Suprapubic skin (tissue), 4 donors: ENCODE data around the gene CYP2S1. TPM values are rescaled to one million over a fixed set of nuclear protein-coding genes. Genes with fewer than 3 reads are reported as not detected.

ENCODE experiments used
- DNase-seq, 2 donors: peaks; one replicate each; pipeline ENCODE4 v3.0.0-alpha.2; 2019; ENCODE audit warnings: low spot score in 2 of 2
- H3K27ac ChIP-seq: fragments of 200-600 bp; sonication (generic); one replicate; pipeline ENCODE4 v1.5.1; 2019
- H3K27me3 ChIP-seq: fragments of 200-600 bp; sonication (generic); one replicate; pipeline ENCODE4 v1.5.1; 2019
- H3K36me3 ChIP-seq: fragments of 200-600 bp; sonication (generic); one replicate; pipeline ENCODE4 v1.5.1; 2019
- H3K4me1 ChIP-seq: fragments of 200-600 bp; sonication (generic); one replicate; pipeline ENCODE4 v1.5.1; 2019
- H3K4me3 ChIP-seq: fragments of 200-600 bp; sonication (generic); one replicate; pipeline ENCODE4 v1.5.1; 2019; ENCODE audit warnings: mild to moderate bottlenecking
- H3K9me3 ChIP-seq: fragments of 200-600 bp; sonication (generic); one replicate; pipeline ENCODE4 v1.5.1; 2019
- CTCF ChIP-seq, 2 donors: fragments of 200-600 bp in 1 of 2; fragments of 450-650 bp in 1 of 2; sonication (generic) in 1 of 2; IDR thresholded peaks; one replicate each; pipeline ENCODE4 v1.5.1; 2016 to 2019; ENCODE audit warnings: antibody characterized with exemption in 2 of 2, mild to moderate bottlenecking in 1 of 2, moderate library complexity in 1 of 2
- EP300 ChIP-seq: sonication (generic); formaldehyde crosslinking; IDR thresholded peaks from one replicate; pipeline ENCODE4 v1.6.1; 2017; ENCODE audit warnings: antibody characterized with exemption
- POLR2A ChIP-seq, 2 donors: fragments of 450-650 bp; IDR thresholded peaks; one replicate each; pipeline ENCODE4 v1.6.1; 2017; ENCODE audit warnings: antibody characterized with exemption in 2 of 2, mild to moderate bottlenecking in 2 of 2, moderate library complexity in 2 of 2
- POLR2AphosphoS5 ChIP-seq, 3 donors: sonication (generic); formaldehyde crosslinking; IDR thresholded peaks; one replicate each; pipeline ENCODE4 v1.6.1; 2017; ENCODE audit warnings: antibody characterized with exemption in 3 of 3
- WGBS: methylation state at CpG from one replicate; pipeline ENCODE4 v1.1.5; 2018; 5-methylcytosine and 5-hydroxymethylcytosine counted together
- total RNA-seq, 4 donors: library from RNA; depleted of rRNA; stranded (reverse); fragments of >200 nt; gene quantifications; one replicate each; pipeline ENCODE4 v1.1.0, GENCODE V29; 2016

CYP2S1 gene
- total RNA-seq, 4 donors from 2014 or later, result 1.8 to 6.5 (median 2.5) TPM

- no peak for TF ChIP-seq POLR2AphosphoS5 (IDR thresholded peaks at IDR 0.05)
- no peak for TF ChIP-seq CTCF (IDR thresholded peaks at IDR 0.05)
- TF ChIP-seq EP300, result no peak
- TF ChIP-seq POLR2A (IDR thresholded peaks at IDR 0.05), result no peak
- Histone ChIP-seq H3K27me3 (no peaks in the 10 kb centered on the region), H3K36me3 (peaks cover 71% of the 10 kb centered on the region), H3K4me3 (no peak overlapping the region), H3K27ac (no peak overlapping the region), H3K9me3 (no peaks in the 10 kb centered on the region), H3K4me1 (peaks cover 5% of the 10 kb centered on the region)
- WGBS, result 81% methylated on average over 9 of the region's 10 CpGs
- DNase-seq, result no peak
These were observed 45.2 kb downstream of the CYP2S1 start for GRCh38 chr19:41238244-41238643.

GRCh38 chr19:41239363-41239762, 46.3 kb downstream of the CYP2S1 start:
- Histone ChIP-seq H3K4me1 (peaks cover 5% of the 10 kb centered on the region), H3K4me3 (no peak overlapping the region), H3K27ac (no peak overlapping the region), H3K36me3 (peaks cover 75% of the 10 kb centered on the region), H3K27me3 (no peaks in the 10 kb centered on the region), H3K9me3 (no peaks in the 10 kb centered on the region)
- WGBS, result 43% methylated on average over 9 of the region's 9 CpGs
- TF ChIP-seq POLR2A (IDR thresholded peaks at IDR 0.05), result no peak
- no peak for TF ChIP-seq CTCF (IDR thresholded peaks at IDR 0.05)
- DNase-seq, result no peak

- TF ChIP-seq POLR2A (IDR thresholded peaks at IDR 0.05) (no peak), EP300 (no peak), POLR2AphosphoS5 (IDR thresholded peaks at IDR 0.05) (no peak), CTCF (IDR thresholded peaks at IDR 0.05) (no peak)
- no peak overlapping the region for H3K4me3 ChIP-seq
- H3K4me1 ChIP-seq, result peaks cover 5% of the 10 kb centered on the region
- 66% methylated on average over 2 of the region's 2 CpGs for WGBS
- no peak for DNase-seq
- no peaks in the 10 kb centered on the region for H3K9me3 ChIP-seq
- no peak overlapping the region for H3K27ac ChIP-seq
- peaks cover 78% of the 10 kb centered on the region for H3K36me3 ChIP-seq
- H3K27me3 ChIP-seq, result no peaks in the 10 kb centered on the region
These were observed 47.0 kb downstream of the CYP2S1 start for GRCh38 chr19:41239961-41240574.

GRCh38 chr19:41241859-41242258, 48.8 kb downstream of the CYP2S1 start:
- Histone ChIP-seq H3K4me3 (no peak overlapping the region), H3K27me3 (no peaks in the 10 kb centered on the region), H3K36me3 (peaks cover 94% of the 10 kb centered on the region), H3K27ac (no peak overlapping the region), H3K4me1 (peaks cover 5% of the 10 kb centered on the region), H3K9me3 (no peaks in the 10 kb centered on the region)
- no peak for DNase-seq
- 78% methylated on average over 5 of the region's 5 CpGs for WGBS
- TF ChIP-seq POLR2AphosphoS5 (IDR thresholded peaks at IDR 0.05) (no peak), CTCF (IDR thresholded peaks at IDR 0.05) (no peak), POLR2A (IDR thresholded peaks at IDR 0.05) (no peak), EP300 (no peak)

- 82% methylated on average over 4 of the region's 4 CpGs for WGBS
- H3K36me3 ChIP-seq, result peaks cover 95% of the 10 kb centered on the region
- peaks cover 5% of the 10 kb centered on the region for H3K4me1 ChIP-seq
- H3K27ac ChIP-seq, result no peak overlapping the region
- H3K4me3 ChIP-seq, result no peak overlapping the region
- no peaks in the 10 kb centered on the region for H3K9me3 ChIP-seq
- no peak for DNase-seq
- no peak for TF ChIP-seq EP300
- no peak for TF ChIP-seq CTCF (IDR thresholded peaks at IDR 0.05)
- no peak for TF ChIP-seq POLR2A (IDR thresholded peaks at IDR 0.05)
- no peak for TF ChIP-seq POLR2AphosphoS5 (IDR thresholded peaks at IDR 0.05)
- H3K27me3 ChIP-seq, result no peaks in the 10 kb centered on the region
These were observed 51.1 kb downstream of the CYP2S1 start for GRCh38 chr19:41244117-41244516.
